ENCODE measurements around the gene GCG.

Gene GCG

GRCh38 chr2:162166174-162166573 lies 14.1 kb upstream of the GCG start (continued):
- no peak for TF ChIP-seq ZNF600 (tag by site-specific recombination; IDR thresholded peaks at IDR 0.05)
- no peak for TF ChIP-seq ZBTB48 (tag by site-specific recombination; IDR thresholded peaks at IDR 0.05)
- TF ChIP-seq OVOL3 (tag by site-specific recombination; IDR thresholded peaks at IDR 0.05): no peak
- TF ChIP-seq SALL2 (tag by site-specific recombination; IDR thresholded peaks at IDR 0.05; ENCODE audit: borderline replicate concordance): no peak

- POLR2A ChIA-PET: no interaction called here
- CTCF ChIA-PET: interaction anchor here (0.8 kb wide), 1 partner anchor 769 kb away, joined by 3 read pairs; no protein-coding TSS in a partner anchor
- Histone ChIP-seq H3K4me1 (ENCODE audit: control insufficient read depth, insufficient read depth, low read length) (no peaks in the 10 kb centered on the region), H3K27ac (ENCODE audit: extremely low read depth, low read depth, low read length) (no peak overlapping the region), H3K4me3 (ENCODE audit: low read depth, low read length) (no peak overlapping the region), H3K36me3 (ENCODE audit: control insufficient read depth in 2 of 2, insufficient read depth in 1 of 2, low read length in 2 of 2) (no peaks in the 10 kb centered on the region), H3K9me3 (ENCODE audit: control insufficient read depth, insufficient read depth, low read depth, low read length) (no peaks in the 10 kb centered on the region)
- no peak for TF ChIP-seq KLF7 (tag by site-specific recombination; IDR thresholded peaks at IDR 0.05; ENCODE audit: borderline replicate concordance)
- TF ChIP-seq ZNF148 (tag by site-specific recombination; IDR thresholded peaks at IDR 0.05; ENCODE audit: borderline replicate concordance): no peak
- no peak for TF ChIP-seq ZNF184 (tag by site-specific recombination; IDR thresholded peaks at IDR 0.05)
- no peak for TF ChIP-seq ZNF112 (tag by site-specific recombination; IDR thresholded peaks at IDR 0.05)
- TF ChIP-seq ZNF580 (tag by site-specific recombination; IDR thresholded peaks at IDR 0.05): no peak
- TF ChIP-seq ZNF626 (tag by site-specific recombination; IDR thresholded peaks at IDR 0.05): no peak
- no peak for TF ChIP-seq ZSCAN23 (tag by site-specific recombination; IDR thresholded peaks at IDR 0.05)
- TF ChIP-seq ZNF266 (tag by site-specific recombination; IDR thresholded peaks at IDR 0.05; ENCODE audit: low read depth): no peak
- TF ChIP-seq ZNF645 (tag by site-specific recombination; IDR thresholded peaks at IDR 0.05): no peak
These were observed 12.8 kb upstream of the GCG start for GRCh38 chr2:162164802-162165201.

GRCh38 chr2:162159446-162159845 lies 7.4 kb upstream of the GCG start:
- POLR2A ChIA-PET: no interaction called here
- no peak for TF ChIP-seq SETDB1 (IDR thresholded peaks at IDR 0.05; ENCODE audit: insufficient read length, low read length)
- TF ChIP-seq ZNF830 (tag by site-specific recombination; IDR thresholded peaks at IDR 0.05; ENCODE audit: low read depth): no peak
- TF ChIP-seq ATF2 (tag by site-specific recombination; IDR thresholded peaks at IDR 0.05; ENCODE audit: low read depth): no peak
- no peak for TF ChIP-seq INSM2 (tag by site-specific recombination; IDR thresholded peaks at IDR 0.05)
- no peak for TF ChIP-seq ZBTB48 (tag by site-specific recombination; IDR thresholded peaks at IDR 0.05)
- no peak for TF ChIP-seq ZNF529 (tag by site-specific recombination; IDR thresholded peaks at IDR 0.05; ENCODE audit: insufficient replicate concordance)
- TF ChIP-seq ZNF146 (tag by site-specific recombination; IDR thresholded peaks at IDR 0.05): no peak
- no peak for TF ChIP-seq ZNF548 (tag by site-specific recombination; IDR thresholded peaks at IDR 0.05)
- TF ChIP-seq ZNF354C (tag by site-specific recombination; IDR thresholded peaks at IDR 0.05; ENCODE audit: borderline replicate concordance, low read depth): no peak
- no peak for TF ChIP-seq ZNF324 (tag by site-specific recombination; IDR thresholded peaks at IDR 0.05)
- H3K27ac ChIP-seq (ENCODE audit: extremely low read depth, low read depth, low read length): no peak overlapping the region
- H3K4me1 ChIP-seq (ENCODE audit: control insufficient read depth, insufficient read depth, low read length): no peaks in the 10 kb centered on the region
- H3K4me3 ChIP-seq (ENCODE audit: low read depth, low read length): no peak overlapping the region
- no peaks in the 10 kb centered on the region for H3K9me3 ChIP-seq (ENCODE audit: control insufficient read depth, insufficient read depth, low read depth, low read length)
- CTCF ChIA-PET: interaction anchor here (0.6 to 1.5 kb wide), 2 partner anchors 22 to 139 kb away, joined by 3 to 6 read pairs; no protein-coding TSS in a partner anchor
- no peaks in the 10 kb centered on the region for H3K36me3 ChIP-seq (ENCODE audit: control insufficient read depth in 2 of 2, insufficient read depth in 1 of 2, low read length in 2 of 2)
